HepG2 (cell line): ENCODE data around the gene ADSL. TPM values are rescaled to one million over a fixed set of nuclear protein-coding genes. Genes with fewer than 3 reads are reported as not detected.

Source experiments
- ATAC-seq: fragments of 200-7000 bp; cut with Tn5 transposase; 3 replicates; pipeline ENCODE4 v1.9.1; 2020; ENCODE audit warnings: mild to moderate bottlenecking, moderate library complexity
- BruUV-seq: library from RNA; stranded (reverse); fragments of 400-500 nt; replicated peaks from 2 replicates; lab custom pipeline; 2021; lab: Mats Ljungman, UMichigan
- CTCF ChIA-PET: fragments of 300-600 bp; formaldehyde crosslinking; extraction: SDS; loops from one replicate; lab custom pipeline; 2021; ENCODE audit warnings: low total read pairs, inconsistent platforms, low intra/inter-chr PET ratio; lab: Yijun Ruan, JAX
- POLR2A ChIA-PET: fragments of 350-600 bp; sonication (Branson Sonifier 250); formaldehyde crosslinking; loops from one replicate; lab custom pipeline; 2020; ENCODE audit warnings: antibody characterized with exemption, inconsistent platforms; lab: Yijun Ruan, JAX
- DNase-seq: peaks from one replicate; pipeline ENCODE4 v3.0.0-alpha.2; 2015; ENCODE audit warnings: low spot score
- FAIRE-seq: peaks from 3 replicates; lab custom pipeline; 2011; peaks lifted over from hg19 to GRCh38; lab: Jason Lieb, UNC
- H2AFZ ChIP-seq: one replicate; pipeline ENCODE4 v1.6.1; 2011; ENCODE audit warnings: low read length, inconsistent platforms
- H3K27ac ChIP-seq: fragments of 300-600 bp; 3 replicates; pipeline ENCODE4 v1.8.0; 2011; ENCODE audit warnings: mixed run types, mild to moderate bottlenecking, mixed read lengths, low read length, inconsistent platforms; ENCODE audit not compliant: insufficient read depth; ENCODE audit errors: extremely low read length
- H3K27me3 ChIP-seq, 2 experiments: fragments of 200-600 bp in 1 of 2; 2 replicates in 1 of 2; 3 replicates in 1 of 2; pipeline versions ENCODE4 v1.6.0 to v1.8.0; 2011; ENCODE audit warnings: low read length in 2 of 2, mild to moderate bottlenecking in 2 of 2, moderate library complexity in 2 of 2, inconsistent platforms in 1 of 2; ENCODE audit not compliant: insufficient read depth in 2 of 2, control insufficient read depth in 1 of 2
- H3K36me3 ChIP-seq, 2 experiments: fragments of 200-600 bp in 1 of 2; replicated peaks in 1 of 2; 2 replicates in 1 of 2; 3 replicates in 1 of 2; pipeline versions ENCODE4 v1.5.1 to v1.8.0; 2011; ENCODE audit warnings: low read length in 2 of 2, inconsistent platforms in 1 of 2; ENCODE audit not compliant: insufficient read depth in 2 of 2, control insufficient read depth in 1 of 2
- H3K4me1 ChIP-seq: 2 replicates; pipeline ENCODE4 v1.5.1; 2012; ENCODE audit warnings: low read length, inconsistent platforms; ENCODE audit not compliant: insufficient read depth
- H3K4me2 ChIP-seq: 2 replicates; pipeline ENCODE4 v1.6.0; 2011; ENCODE audit warnings: low read depth, low read length, inconsistent platforms
- H3K4me3 ChIP-seq, 3 experiments: fragments of 200-600 bp in 1 of 3; sonication (generic), shearing (Covaris generic) in 1 of 3; replicated peaks in 1 of 3; 2 replicates each; pipeline ENCODE4 v1.5.1; 2011 to 2016; ENCODE audit warnings: low read length in 3 of 3, inconsistent platforms in 2 of 3, low read depth in 2 of 3, mild to moderate bottlenecking in 2 of 3, control low read depth in 1 of 3, mixed read lengths in 1 of 3; ENCODE audit not compliant: insufficient read depth in 1 of 3
- H3K79me2 ChIP-seq: one replicate; pipeline ENCODE4 v1.6.1; 2011; ENCODE audit warnings: low read length, inconsistent platforms; ENCODE audit not compliant: insufficient read depth
- H3K9ac ChIP-seq: 2 replicates; pipeline ENCODE4 v1.6.0; 2011; ENCODE audit warnings: mild to moderate bottlenecking, low read depth, low read length, inconsistent platforms; ENCODE audit not compliant: insufficient read depth
- H3K9me3 ChIP-seq: 2 replicates; pipeline ENCODE4 v1.5.1; 2012; ENCODE audit warnings: mild to moderate bottlenecking, low read length
- H4K20me1 ChIP-seq: 2 replicates; pipeline ENCODE4 v1.6.0; 2011; ENCODE audit warnings: inconsistent platforms, mild to moderate bottlenecking, low read length, moderate library complexity; ENCODE audit not compliant: insufficient read depth
- ADNP ChIP-seq: sonication (generic); formaldehyde crosslinking; IDR thresholded peaks from 2 replicates; pipeline ENCODE4 v1.4.0; 2020; ENCODE audit warnings: missing genetic modification reagents
- BATF2 ChIP-seq: sonication (generic); formaldehyde crosslinking; IDR thresholded peaks from 2 replicates; pipeline ENCODE4 v1.8.0; 2022; ENCODE audit warnings: mild to moderate bottlenecking, missing genetic modification reagents, moderate library complexity
- HNF1B ChIP-seq: sonication (generic); formaldehyde crosslinking; IDR thresholded peaks from 2 replicates; pipeline ENCODE4 v1.5.1; 2020; ENCODE audit warnings: mild to moderate bottlenecking, moderate library complexity, missing genetic modification reagents
- MXD4 ChIP-seq: IDR thresholded peaks from 2 replicates; pipeline ENCODE4 v1.6.1; 2016; ENCODE audit warnings: mild to moderate bottlenecking, missing biosample characterization, missing genetic modification reagents
- NR2F2 ChIP-seq: IDR thresholded peaks from 2 replicates; pipeline ENCODE4 v1.6.1; 2012; ENCODE audit warnings: low read depth, inconsistent platforms, borderline replicate concordance
- RBFOX2 ChIP-seq: fragments of 200-400 bp; formaldehyde crosslinking; IDR thresholded peaks from 2 replicates; pipeline ENCODE4 v1.6.1; 2017; ENCODE audit warnings: low read depth, mild to moderate bottlenecking, low read length
- TFDP2 ChIP-seq: sonication (generic); formaldehyde crosslinking; IDR thresholded peaks from 2 replicates; pipeline ENCODE4 v1.4.0; 2020; ENCODE audit warnings: missing genetic modification reagents
- ZBTB26 ChIP-seq: IDR thresholded peaks from 2 replicates; pipeline ENCODE4 v1.6.1; 2016; ENCODE audit warnings: missing compliant biosample characterization, missing genetic modification reagents, borderline replicate concordance
- ZFP37 ChIP-seq: sonication (generic); formaldehyde crosslinking; IDR thresholded peaks from 2 replicates; pipeline ENCODE4 v1.4.0; 2020; ENCODE audit warnings: missing genetic modification reagents, borderline replicate concordance
- ZNF441 ChIP-seq: sonication (generic); formaldehyde crosslinking; IDR thresholded peaks from 2 replicates; pipeline ENCODE4 v1.7.0; 2021; ENCODE audit warnings: missing genetic modification reagents, borderline replicate concordance
- ZNF496 ChIP-seq: sonication (generic); formaldehyde crosslinking; IDR thresholded peaks from 2 replicates; pipeline ENCODE4 v1.8.1; 2023; ENCODE audit warnings: mild to moderate bottlenecking, moderate library complexity, missing genetic modification reagents; ENCODE audit not compliant: insufficient replicate concordance
- ZNF567 ChIP-seq: sonication (generic); formaldehyde crosslinking; IDR thresholded peaks from 2 replicates; pipeline ENCODE4 v1.8.1; 2023; ENCODE audit warnings: mild to moderate bottlenecking, missing genetic modification reagents, borderline replicate concordance
- ZNF609 ChIP-seq: sonication (generic); formaldehyde crosslinking; IDR thresholded peaks from 2 replicates; pipeline ENCODE4 v1.4.0; 2020; ENCODE audit warnings: mild to moderate bottlenecking, missing genetic modification reagents, borderline replicate concordance
- ZNF614 ChIP-seq: IDR thresholded peaks from 2 replicates; pipeline ENCODE4 v1.6.1; 2018; ENCODE audit warnings: missing biosample characterization, missing genetic modification reagents, inconsistent platforms, borderline replicate concordance
- ZNF674 ChIP-seq: sonication (generic); formaldehyde crosslinking; IDR thresholded peaks from 2 replicates; pipeline ENCODE4 v1.5.0; 2020; ENCODE audit warnings: low read depth, mild to moderate bottlenecking, missing genetic modification reagents
- ZNF773 ChIP-seq: sonication (generic); formaldehyde crosslinking; IDR thresholded peaks from 2 replicates; pipeline ENCODE4 v1.4.0; 2020; ENCODE audit warnings: missing genetic modification reagents, borderline replicate concordance
- WGBS: methylation state at CpG from one replicate; pipeline ENCODE4 v1.1.6; 2017; ENCODE audit warnings: low lambda C conversion rate; 5-methylcytosine and 5-hydroxymethylcytosine counted together
- in situ Hi-C: cut with HindIII; loops from 2 replicates; pipeline ENCODE4 v1.10.0; 2017; ENCODE audit warnings: low pct_unique_long_range_greater_than_20kb; ENCODE audit not compliant: extremely low pct_ligation_motif_present
- intact Hi-C: fragments of 100-400 bp; cut with micrococcal nuclease; formaldehyde crosslinking; loops from one replicate; pipeline ENCODE4 v1.10.0; 2022; ENCODE audit not compliant: unreplicated experiment
- polyA plus RNA-seq, 8 experiments: library from polyadenylated mRNA; depleted of rRNA in 3 of 8; stranded (reverse) in 7 of 8; unstranded in 1 of 8; fragments of >200 nt; fragmentation: Illumina TruSeq in 4 of 8; extraction: Trizol in 4 of 8; gene quantifications; 2 replicates each; pipeline versions ENCODE4 v1.2.1 to v1.2.3, GENCODE V29; 2011 to 2016; ENCODE audit warnings: low read depth in 4 of 8, missing spikeins in 1 of 8, mixed read lengths in 1 of 8; ENCODE audit not compliant: insufficient read depth in 1 of 8
- total RNA-seq, 5 experiments: library from RNA; depleted of rRNA; stranded (reverse); fragments of >200 nt; fragmentation: Illumina TruSeq; extraction: Trizol; gene quantifications; 2 replicates each; pipeline ENCODE4 v1.2.3, GENCODE V29; 2016; ENCODE audit warnings: low read depth in 1 of 5

The ADSL gene
- total and polyA plus RNA-seq, 2 of the 13 experiments (the other 11 are each of a cell fraction or from before 2014, with no cell fraction given), result 123 to 174 TPM

- intact Hi-C loops, result no loop called here
- in situ Hi-C loops, result no loop called here
- Histone ChIP-seq H3K36me3 (no peaks in the 10 kb centered on the region), H3K79me2 (no peaks in the 10 kb centered on the region), H3K4me1 (no peaks in the 10 kb centered on the region), H3K27me3 (no peaks in the 10 kb centered on the region), H3K9me3 (no peaks in the 10 kb centered on the region), H2AFZ (no peak overlapping the region), H3K4me2 (no peak overlapping the region), H4K20me1 (no peaks in the 10 kb centered on the region), H3K4me3 (no peak overlapping the region), H3K9ac (no peak overlapping the region), H3K27ac (no peak overlapping the region)
- DNase-seq, result no peak
- no TSS peak for BruUV-seq
- FAIRE-seq, result no peak
- ChIA-PET CTCF (no interaction called here), POLR2A (no interaction called here)
- no peak for ATAC-seq
- 96% methylated on average over 7 of the region's 7 CpGs for WGBS
- no peak for TF ChIP-seq ZNF496
- TF ChIP-seq MXD4 (CRISPR knock-in tag), result no peak
- no peak for TF ChIP-seq ZNF441 (CRISPR knock-in tag)
- TF ChIP-seq ZBTB26 (CRISPR knock-in tag), result no peak
- no peak for TF ChIP-seq ZNF614
- TF ChIP-seq ZNF567, result no peak
- no peak for TF ChIP-seq ZFP37 (CRISPR knock-in tag)
- TF ChIP-seq HNF1B (CRISPR knock-in tag), result no peak
- TF ChIP-seq ZNF773 (CRISPR knock-in tag), result no peak
- TF ChIP-seq BATF2 (CRISPR knock-in tag), result no peak
- TF ChIP-seq ZNF674, result no peak
- no peak for TF ChIP-seq RBFOX2
- no peak for TF ChIP-seq ZNF609 (CRISPR knock-in tag)
- no peak for TF ChIP-seq NR2F2
- TF ChIP-seq TFDP2 (CRISPR knock-in tag), result no peak
- no peak for TF ChIP-seq ADNP (CRISPR knock-in tag)
Observed at GRCh38 chr22:40395607-40396006, 49.3 kb downstream of the ADSL start.
